Left hindlimb (tissue), 1 donor: ENCODE data around the gene ARL15.

Experiments
- DNase-seq: peaks from one replicate; pipeline ENCODE4 v3.0.0-alpha.2; 2018

ARL15 gene

DNA sequence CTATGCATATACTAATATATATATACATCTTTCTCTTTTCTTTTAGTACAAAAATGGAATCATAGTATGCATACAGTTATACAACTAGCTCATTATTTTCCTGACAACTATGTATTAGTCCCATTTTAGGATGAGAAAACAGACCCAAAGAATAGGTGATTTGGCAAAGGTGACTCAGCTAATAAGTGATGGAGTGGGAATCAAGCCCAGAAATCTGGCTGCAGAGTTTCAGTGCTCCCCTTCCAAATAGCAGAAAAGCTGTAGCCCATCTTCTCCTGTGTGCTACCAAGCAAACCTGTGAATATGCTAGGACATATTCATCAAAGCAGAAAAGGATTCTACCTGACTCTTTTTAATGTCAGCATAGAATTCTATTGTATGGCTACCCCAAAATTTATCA, 114.7 kb downstream of the ARL15 start:
- DNase-seq: no peak

- DNase-seq: no peak
Observed at GRCh38 chr5:54194318-54194717, 116.1 kb downstream of the ARL15 start.

DNA sequence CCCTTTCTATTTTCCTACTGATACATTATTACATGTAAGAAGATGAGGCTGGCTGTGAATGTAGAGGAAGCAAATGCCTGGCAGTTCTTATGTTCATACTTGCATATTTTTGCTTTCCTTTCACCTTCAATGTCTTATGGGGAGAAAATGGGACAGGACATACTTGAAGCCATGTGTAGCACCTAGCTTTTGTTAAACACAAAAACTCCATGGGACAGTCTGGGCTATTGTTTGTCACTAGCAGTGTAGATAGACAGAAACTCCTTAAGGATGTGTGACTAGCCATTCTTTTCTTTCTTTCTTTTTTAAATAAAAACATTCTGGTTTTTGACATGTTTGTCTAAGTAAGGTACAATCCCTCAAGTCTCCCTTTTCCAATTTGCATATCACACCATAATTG, 122.7 kb downstream of the ARL15 start:
- no peak for DNase-seq

- no peak for DNase-seq
Observed at GRCh38 chr5:54186912-54187445, 123.4 kb downstream of the ARL15 start.

- DNase-seq: no peak
Observed at GRCh38 chr5:54186108-54186507, 124.3 kb downstream of the ARL15 start.

GRCh38 chr5:54184806-54185205, 125.6 kb downstream of the ARL15 start:
- DNase-seq: no peak

DNA sequence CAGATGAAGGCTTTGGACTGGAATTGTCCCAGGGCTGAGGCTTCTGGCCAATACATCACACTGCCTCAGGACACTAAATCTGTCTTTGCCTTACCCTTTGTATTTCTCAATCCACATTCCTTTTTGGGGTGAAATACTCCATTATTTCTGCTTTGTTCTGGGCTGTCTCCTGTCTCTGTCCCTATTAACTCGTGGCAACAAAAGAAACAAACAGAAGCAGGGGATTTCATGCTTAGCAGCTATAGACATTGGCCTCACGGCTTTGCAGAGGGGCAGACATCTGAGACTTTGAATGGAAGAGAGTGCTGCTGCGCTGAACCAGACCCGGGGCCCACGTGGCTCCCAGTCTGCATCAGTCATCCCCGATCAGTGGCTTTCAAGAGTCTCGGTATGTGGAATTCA, 129.7 kb downstream of the ARL15 start:
- DNase-seq: no peak

GRCh38 chr5:54178991-54179390, 131.4 kb downstream of the ARL15 start:
- no peak for DNase-seq

DNA sequence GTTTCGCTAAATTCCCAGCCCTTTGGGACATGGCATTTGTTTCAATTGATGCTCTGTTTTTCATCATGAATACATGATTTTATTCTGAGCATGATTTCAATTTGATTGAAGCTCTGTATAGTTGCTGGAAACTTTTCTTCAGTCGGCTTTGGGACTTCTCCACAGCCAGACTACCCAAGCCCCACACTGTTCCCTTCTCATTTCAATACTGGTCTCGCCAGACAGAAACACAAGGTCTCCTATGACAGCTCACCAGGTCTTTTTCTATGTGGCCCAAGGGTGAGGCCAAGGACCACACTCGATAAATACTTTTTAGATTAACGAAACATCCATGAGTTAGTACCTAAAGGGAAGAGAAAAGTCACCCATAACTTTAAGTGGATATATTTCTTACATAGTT, 132.2 kb downstream of the ARL15 start:
- no peak for DNase-seq

- no peak for DNase-seq
Observed at GRCh38 chr5:54177058-54177457, 133.3 kb downstream of the ARL15 start.

GRCh38 chr5:54176066-54176830, 134.1 kb downstream of the ARL15 start:
- DNase-seq: no peak

DNA sequence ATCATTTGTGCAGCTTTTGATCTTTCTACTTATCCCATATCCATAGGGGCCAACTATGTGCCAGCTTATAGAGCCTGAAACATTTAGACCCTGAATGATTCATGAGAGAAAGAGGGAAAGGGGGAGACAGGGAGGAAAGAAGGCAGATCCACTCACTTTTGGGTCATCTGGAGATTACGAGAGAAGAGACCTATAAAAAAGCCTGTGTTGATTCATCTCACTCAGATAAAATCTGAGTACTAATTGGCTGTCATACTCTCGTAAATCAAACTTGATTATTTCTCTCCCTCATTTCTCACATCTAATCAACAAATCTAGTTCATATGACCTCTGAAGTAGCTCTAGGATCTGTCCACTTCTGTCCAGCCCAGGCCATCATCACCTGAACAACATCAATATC, 137.1 kb downstream of the ARL15 start:
- no peak for DNase-seq

GRCh38 chr5:54171645-54172384, 138.6 kb downstream of the ARL15 start:
- no peak for DNase-seq

DNA sequence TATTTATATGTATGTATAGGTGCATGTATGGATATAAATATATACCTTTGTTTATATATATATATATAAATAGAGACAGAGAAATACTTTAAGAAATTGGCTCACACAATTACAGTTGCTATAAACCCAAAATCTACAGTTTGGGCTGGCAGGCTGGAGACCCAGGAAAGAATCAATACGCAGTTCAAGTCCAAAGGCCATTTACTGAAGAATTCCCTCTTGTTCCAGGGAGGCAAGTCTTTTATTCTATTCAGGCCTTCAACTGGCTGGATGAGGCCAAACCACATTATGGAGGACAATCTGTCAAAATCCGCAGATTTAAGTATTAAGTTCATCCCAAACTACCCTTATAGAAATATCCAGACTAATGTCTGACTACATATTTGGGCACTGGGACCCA, 144.7 kb downstream of the ARL15 start:
- DNase-seq: no peak

DNA sequence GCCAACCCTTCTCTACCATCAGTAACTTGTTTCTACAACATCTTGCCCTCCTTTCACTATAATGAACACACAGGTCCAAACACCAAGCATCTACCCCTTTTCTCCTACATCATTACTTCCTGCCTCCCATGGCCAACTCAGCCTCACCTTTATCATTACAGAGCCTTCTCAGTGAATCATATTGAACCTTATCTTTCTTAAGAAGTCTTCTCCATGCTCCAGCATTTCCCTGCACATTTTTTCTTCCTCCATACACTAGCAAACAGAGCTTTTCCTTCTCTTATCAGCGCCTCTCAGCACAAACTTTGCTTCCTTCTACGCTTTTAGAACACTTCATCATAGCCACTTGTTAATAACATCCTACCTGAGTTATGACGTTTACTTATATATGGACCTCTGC, 148.2 kb downstream of the ARL15 start:
- no peak for DNase-seq

- no peak for DNase-seq
Observed at GRCh38 chr5:54160329-54160728, 150.0 kb downstream of the ARL15 start.

- no peak for DNase-seq
Observed at GRCh38 chr5:54159893-54160195, 150.5 kb downstream of the ARL15 start.

- DNase-seq: no peak
Observed at GRCh38 chr5:54159153-54159892, 151.1 kb downstream of the ARL15 start.

- DNase-seq: no peak
Observed at GRCh38 chr5:54156577-54156976, 153.8 kb downstream of the ARL15 start.

DNA sequence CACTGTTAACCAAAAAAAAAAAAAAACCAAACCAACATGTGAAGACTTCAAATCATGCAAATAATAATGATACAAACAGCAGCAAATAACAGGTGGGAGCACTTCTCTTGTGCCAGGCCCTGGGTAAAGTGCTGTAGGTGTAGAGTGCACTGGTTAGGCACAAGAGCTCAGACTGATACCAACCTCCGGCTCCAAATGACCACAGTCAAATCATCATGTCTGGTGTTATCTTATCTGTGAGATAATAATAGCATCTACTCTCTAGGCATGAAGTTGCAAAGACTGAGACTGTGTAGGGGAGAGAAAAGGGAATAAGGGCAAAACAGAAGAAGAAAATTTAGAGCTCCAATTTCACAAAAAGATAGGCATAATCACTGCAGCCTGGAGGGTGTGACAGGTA, 159.5 kb downstream of the ARL15 start:
- DNase-seq: no peak

DNA sequence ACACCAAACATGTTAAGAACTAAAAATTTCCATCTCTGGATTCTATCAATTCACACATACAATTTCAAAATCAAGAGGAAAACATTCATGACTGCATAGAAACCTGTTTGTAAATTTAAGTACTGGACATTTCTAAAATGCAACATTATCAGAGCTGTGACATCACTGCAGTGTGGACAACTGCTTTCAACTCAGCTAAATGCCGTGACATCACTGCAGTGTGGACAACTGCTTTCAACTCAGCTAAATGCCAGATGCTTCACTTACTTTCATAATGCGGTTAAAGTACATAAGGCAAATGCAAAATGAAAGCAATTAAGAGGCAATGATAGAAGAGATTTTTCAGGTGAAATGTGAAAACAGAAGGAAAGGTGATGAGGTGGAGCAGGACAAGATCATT, 161.5 kb downstream of the ARL15 start:
- no peak for DNase-seq

- DNase-seq: peak; percentile 29
Observed at GRCh38 chr5:54148067-54148845, 162.1 kb downstream of the ARL15 start.

GRCh38 chr5:54146916-54147315, 163.5 kb downstream of the ARL15 start:
- DNase-seq: no peak
